Measurements from ENCODE around the gene SLC25A34. TPM values are rescaled to one million over a fixed set of nuclear protein-coding genes. Genes with fewer than 3 reads are reported as not detected.

SLC25A34 gene
- total and polyA plus RNA-seq, 2 of the 13 experiments (the other 11 are each of a cell fraction or from before 2014, with no cell fraction given), result 0.13 to 0.18 TPM

GRCh38 chr1:15740924-15741850, 5.1 kb downstream of the SLC25A34 start (continued):
- TF ChIP-seq ARID5B (CRISPR knock-in tag; IDR thresholded peaks at IDR 0.05) (peak; percentile 48; the same call in 1 of the 2 replicates), IRF1 (CRISPR knock-in tag; IDR thresholded peaks at IDR 0.05; ENCODE audit: low read depth) (no peak), SMARCC2 (IDR thresholded peaks at IDR 0.05) (no peak), ZBTB33 (CRISPR knock-in tag; IDR thresholded peaks at IDR 0.05) (0 out of 2 replicates have a peak, but pooled peaks have one; percentile 59), KMT2B (CRISPR knock-in tag; IDR thresholded peaks at IDR 0.05) (no peak), ATF6 (CRISPR knock-in tag; conservative IDR thresholded peaks at IDR 0.05) (no peak), PCBP1 (IDR thresholded peaks at IDR 0.05; ENCODE audit: borderline replicate concordance, low read depth, low read length) (no peak), KLF15 (CRISPR knock-in tag; IDR thresholded peaks at IDR 0.05; ENCODE audit: borderline replicate concordance) (no peak), ZNF747 (CRISPR knock-in tag; IDR thresholded peaks at IDR 0.05; ENCODE audit: borderline replicate concordance) (peak; percentile 38; the same call in 1 of the 2 replicates), DPF2 (CRISPR knock-in tag; IDR thresholded peaks at IDR 0.05; ENCODE audit: borderline replicate concordance, low read depth) (no peak), THAP11 (CRISPR knock-in tag; IDR thresholded peaks at IDR 0.05) (peak; percentile 58; the same call in 1 of the 2 replicates), ZNF30 (CRISPR knock-in tag; IDR thresholded peaks at IDR 0.05) (no peak), STAG1 (CRISPR knock-in tag; IDR thresholded peaks at IDR 0.05) (peak; percentile 96), ZNF430 (CRISPR knock-in tag; IDR thresholded peaks at IDR 0.05) (no peak), PHF20 (CRISPR knock-in tag; IDR thresholded peaks at IDR 0.05) (no peak), ZBTB8A (CRISPR knock-in tag; IDR thresholded peaks at IDR 0.05; ENCODE audit: borderline replicate concordance, low read depth) (no peak), TIGD3 (CRISPR knock-in tag; IDR thresholded peaks at IDR 0.05; ENCODE audit: borderline replicate concordance) (no peak)
